SW480 (cell line): Measurements from ENCODE around the gene PMS2.
"Not testable (repeated sequence)": the region's sequence is repeated elsewhere in the genome, so short reads cannot be mapped to it uniquely, and the experiment has no call there.

ENCODE experiments used
- DNase-seq: peaks from one replicate; pipeline ENCODE4 v3.0.0-alpha.2; 2016; ENCODE audit warnings: low spot score

Gene PMS2

DNA sequence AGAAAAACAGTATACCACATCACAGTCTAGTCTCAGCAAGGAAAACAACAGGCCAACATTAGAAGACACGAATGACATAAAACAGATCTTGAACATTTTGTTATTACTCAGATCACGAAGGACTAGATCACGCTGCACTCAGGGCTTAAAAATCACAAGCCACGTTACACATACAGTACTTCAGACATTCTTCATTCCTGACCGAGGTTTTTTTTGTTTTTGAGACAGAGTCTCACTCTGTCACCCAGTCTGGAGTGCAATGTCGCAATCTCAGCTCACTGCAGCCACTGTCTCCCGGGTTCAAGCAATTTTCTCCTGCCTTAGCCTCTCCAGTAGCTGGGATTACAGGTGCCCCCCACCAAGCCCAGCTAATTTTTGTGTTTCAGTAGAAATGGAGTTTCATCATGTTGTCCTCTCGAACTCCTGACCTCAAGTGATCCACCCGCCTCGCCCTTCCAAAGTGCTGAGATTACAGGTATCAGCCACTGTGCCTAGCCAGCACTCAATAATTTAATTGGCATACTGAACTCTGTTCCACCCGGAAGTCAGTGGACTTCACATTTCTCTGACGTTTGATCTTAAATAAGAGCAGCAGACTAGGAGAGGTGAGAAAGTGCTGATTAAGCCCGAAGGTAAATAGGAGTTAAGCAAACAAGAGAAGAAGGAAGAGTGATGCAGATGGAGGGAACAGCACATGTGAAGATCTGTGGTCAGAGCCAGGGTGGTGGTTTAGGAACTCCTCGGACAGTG is 3.7 kb upstream of the PMS2 start:
- no peak for DNase-seq

DNA sequence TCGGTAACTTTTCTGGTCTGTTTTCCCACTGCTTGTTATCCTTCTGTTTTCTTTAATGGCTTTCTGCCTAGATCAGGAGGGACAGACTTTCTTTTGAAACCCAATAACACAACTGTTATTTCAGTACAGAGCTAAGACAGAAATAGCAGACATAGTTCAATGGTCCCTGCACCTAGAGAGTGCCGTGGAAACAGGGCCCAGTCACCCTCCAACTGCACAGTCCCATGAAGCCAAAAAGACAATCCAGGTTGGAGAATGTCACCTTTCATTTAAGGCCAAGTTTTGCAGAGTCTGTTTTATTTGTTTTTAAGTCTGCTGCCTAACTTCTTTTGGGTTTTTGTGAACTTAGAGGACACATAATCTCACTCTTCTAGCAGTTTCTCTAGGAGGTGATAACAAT is 2.7 kb upstream of the PMS2 start:
- DNase-seq = no peak

DNA sequence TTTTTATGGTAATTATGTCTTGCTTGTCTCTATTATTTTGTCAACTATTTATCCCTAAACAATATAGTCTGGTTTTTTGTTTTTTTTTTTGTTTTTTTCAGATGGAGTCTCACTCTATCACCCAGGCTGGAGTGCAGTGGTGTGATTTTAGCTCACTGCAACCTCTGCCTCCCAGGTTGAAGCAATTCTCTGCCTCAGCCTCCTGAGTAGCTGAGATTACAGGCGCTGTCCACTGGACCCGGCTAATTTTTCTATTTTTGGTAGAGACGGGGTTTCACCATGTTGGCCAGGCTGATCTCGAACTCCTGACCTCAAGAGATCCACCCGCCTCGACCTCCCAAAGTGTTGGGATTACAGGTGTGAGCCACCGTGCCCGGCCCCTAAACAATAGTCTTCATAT is 1.5 kb upstream of the PMS2 start:
- not testable (repeated sequence) for DNase-seq

DNA sequence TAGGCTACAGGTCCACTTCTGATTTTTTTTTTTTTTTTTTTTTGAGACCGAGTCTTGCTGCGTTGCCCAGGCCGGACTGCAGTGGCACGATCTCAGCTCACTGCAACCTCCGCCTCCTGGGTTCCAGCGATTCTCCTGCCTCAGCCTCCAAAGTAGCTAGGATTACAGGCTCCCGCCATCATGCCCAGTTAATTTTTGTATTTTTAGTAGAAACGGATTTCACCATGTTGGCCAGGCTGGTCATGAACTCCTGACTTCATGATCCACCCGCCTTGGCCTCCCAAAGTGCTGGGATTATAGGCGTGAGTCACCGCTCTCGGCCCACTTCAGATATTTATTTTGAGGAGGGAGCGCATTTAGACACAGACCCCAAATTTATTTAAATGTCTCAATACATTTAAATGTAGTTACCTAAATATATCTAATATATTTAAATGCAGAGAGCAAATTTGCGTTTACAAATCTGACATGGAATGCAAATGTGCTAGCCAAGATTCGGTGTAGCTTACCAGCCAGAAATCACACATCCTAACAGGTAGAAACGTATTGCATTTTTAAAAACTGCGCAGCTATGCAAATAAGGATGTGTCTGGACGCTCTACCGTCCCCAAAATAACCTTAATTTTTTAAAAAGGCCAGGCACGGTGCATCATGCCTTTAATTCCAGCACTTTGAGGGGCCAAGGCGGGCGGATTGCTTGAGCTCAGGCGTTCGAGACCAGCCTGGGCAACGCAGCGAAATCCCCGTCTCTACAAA is 836 bp downstream of the PMS2 start:
- DNase-seq = not testable (repeated sequence)

DNA sequence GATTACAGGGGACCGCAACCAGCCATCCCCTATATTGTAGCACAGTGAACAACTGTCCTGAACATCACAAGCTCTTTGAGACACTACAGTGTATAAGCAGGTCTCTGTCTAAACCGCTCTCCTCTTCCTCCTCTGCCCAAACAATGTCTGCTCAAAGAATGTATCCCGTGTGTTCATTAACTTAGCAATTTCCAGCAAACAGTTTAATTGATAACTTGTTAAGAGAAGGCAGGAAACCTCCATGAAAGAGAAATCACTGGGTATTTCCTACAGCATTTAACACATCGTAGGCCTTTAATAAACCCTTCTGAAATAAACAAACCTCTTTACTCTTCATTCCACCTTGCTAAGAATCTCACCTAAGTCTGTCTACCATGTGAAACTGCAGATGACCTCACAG is 1.5 kb downstream of the PMS2 start:
- DNase-seq = no peak

DNA sequence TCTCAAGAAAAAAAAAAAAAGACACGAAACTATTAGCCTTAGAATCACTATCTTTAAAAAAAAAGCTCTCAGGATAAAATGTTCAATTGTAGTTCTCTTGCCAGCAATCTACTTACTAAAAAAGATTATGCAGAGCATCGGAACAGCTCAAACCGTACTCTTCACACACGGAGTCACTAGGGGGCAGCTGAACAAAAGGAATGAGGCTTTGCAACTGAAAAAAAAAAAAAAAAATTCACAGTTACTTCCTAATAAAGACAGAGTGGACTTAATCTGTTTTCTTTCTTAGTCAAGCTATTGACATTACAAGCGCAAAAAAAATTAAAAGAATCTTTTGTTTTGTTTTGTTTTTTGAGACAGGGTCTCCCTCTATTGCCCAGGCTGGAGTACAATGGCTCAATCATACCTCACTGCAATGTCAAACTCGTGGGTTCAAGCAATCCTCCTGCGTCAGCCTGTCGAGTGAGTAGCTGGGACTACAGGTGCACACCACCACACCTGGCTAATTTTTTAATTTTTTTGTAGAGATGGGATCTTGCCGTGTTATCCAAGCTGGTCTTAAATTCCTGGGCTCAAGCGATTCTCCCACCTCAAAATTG is 11.5 kb downstream of the PMS2 start:
- peak; percentile 74 for DNase-seq

DNA sequence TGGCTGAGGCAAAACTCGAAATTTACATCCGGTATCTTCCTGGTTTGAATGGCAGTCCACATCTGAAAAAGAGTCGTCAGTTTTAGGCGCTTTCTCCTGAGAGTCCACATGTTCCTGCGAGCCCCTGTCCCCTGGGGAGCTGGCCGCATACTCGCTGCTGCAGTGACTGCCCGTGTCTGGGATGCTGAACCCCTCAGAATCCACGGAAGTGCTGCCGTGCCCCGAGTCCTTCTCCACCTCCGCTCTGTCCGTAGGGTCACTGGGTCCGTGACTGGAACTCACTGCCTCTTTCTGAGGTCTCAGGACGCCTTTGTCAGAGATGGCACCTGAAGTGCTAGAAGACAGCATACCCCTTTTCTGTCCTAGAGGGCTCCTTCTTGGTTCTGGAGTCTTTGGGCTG is 21.8 kb downstream of the PMS2 start:
- DNase-seq = not testable (repeated sequence)

DNA sequence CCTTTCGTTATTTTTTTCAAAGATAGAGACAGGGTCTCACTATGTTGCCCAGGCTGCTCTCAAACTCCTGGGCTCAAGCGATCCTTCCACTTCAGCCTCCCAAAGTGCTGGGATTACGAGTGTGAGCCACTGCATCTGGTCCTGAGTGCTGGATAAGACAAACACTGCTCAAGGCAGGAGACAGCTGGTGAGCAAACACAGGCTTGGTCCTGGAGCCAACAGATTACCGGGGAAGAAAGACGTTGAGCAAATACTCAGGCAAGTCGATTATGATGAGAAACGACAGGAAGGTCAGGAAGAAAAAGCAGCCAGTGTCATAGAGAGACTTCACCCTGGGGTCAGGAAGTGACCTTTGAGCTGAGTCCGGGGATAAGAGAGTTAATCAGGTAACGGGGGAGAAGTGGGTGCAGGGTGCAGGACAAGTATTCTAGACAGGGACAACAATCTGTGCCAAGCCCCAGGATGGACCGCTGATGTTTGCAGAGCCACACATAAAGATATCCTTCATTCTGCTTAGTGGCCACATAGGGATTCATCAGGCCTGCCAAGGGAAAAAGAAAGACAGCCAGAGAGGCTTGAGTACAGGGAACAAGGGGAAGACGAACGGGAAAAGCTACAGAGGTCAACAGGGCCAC is 29.1 kb downstream of the PMS2 start:
- not testable (repeated sequence) for DNase-seq

DNA sequence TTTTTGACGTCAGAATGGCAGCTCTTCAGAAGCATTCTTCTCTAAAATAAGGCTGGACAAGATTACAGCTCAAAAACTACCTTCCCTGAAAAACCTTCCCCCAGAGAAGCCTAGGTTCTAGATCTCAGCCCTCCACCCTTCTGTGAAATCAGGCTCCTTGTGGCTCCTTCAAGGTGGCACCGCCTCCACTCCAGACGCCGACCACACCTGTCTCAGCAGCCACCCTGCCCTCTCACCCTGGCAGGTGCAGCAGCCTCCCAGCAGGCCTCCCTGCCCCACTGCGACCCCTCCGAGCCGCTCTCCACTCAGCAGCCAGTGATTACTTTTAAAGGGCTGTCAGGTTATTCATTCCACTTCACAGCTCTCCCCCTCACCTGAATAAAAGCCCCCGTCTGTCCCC is 35.3 kb downstream of the PMS2 start:
- DNase-seq = not testable (repeated sequence)

DNA sequence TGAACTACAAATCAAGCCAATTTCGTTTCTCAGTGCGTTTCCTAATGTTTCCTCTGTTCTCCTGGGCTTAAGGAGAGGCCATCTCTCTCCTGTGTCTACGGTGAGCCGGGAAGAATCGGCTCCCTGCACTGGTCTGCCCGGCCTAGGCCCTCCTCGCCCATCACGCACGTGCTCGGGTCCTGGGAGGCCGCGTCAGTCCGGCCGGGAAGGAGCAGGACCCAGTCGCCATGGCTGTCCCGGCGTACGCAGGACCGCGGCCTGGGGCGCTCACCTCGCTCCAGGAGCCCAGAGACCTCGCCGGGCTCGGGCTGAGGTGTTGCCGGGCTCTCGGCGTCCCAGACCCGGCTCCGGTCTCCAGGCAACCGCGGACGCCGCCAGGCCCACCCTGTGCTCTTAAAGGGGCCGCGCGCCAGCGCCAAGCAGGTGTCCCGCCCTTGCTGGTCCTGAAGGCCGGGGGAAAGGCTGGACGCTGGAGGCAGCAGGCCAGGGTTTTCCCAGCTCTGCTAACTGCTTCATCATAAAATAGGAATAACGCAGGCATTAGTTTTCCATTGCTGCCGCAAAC is 38.4 kb downstream of the PMS2 start, which contains the start of gene RSPH10B:
TSS of gene RSPH10B (minus strand) at position 343 of the 565 bp plus-strand sequence. CDS start 3,573 bp downstream, outside the sequence.
- not testable (repeated sequence) for DNase-seq

DNA sequence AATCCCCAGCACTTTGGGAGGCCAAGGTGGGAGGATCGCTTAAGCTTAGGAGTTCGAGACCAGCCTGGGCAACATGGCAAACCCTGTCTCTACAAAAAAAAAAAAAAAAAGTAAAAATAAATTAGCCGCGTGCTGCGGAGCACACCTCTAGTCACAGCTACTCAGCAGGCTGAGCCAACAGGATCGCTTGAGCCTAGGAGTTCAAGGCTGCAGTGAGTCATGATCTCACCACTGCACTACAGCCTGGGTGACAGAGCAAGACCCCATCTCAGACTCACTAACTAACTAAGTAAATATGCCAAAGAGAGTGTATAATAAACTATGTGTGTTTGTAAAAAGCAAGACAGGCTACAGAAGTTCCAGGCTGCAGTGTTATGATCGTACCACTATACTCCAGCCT is 45.0 kb downstream of the PMS2 start:
- not testable (repeated sequence) for DNase-seq

DNA sequence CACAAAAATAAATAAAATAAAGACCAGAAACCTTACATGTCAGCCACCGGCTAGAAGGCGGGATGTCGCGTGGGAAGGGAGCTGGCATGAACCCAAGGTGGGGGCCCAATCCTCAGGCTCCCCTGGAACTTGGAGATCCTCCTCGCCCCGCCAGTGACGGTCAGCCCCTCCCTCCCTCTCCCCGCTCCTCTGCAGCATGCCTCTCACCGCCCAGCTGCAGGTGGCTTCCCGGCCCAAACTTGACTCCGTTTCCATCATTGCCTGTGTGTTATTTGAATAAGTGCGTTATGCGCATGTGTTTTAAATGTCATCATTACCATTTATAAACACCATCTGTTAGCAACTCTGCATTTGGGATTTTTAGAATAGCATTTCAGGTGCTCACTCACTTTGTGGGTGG is 45.6 kb downstream of the PMS2 start:
- DNase-seq = not testable (repeated sequence)

DNA sequence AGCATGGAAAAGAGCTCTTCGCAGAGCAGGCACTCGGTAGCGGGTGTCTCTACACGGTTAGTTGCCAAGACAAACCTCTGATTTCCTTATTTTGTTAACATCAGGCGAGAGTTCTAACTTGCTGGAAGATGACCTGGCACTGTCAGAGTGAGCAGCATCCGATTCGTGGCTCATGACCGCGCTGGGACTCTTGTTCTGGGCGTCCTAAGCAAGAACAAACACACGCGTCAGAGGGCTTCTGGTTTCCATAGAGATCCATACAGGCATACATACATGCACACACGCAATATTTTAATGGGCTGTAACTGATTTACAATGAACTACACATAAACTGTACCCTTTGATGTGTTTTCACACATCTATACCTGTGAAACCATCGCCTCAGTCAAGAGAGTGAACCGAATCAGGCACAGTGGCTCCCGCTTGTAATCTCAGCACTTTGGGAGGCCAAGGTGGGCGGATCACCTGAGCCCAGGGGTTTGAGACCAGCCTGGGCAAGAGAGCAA is 73.9 kb downstream of the PMS2 start:
- not testable (repeated sequence) for DNase-seq

DNA sequence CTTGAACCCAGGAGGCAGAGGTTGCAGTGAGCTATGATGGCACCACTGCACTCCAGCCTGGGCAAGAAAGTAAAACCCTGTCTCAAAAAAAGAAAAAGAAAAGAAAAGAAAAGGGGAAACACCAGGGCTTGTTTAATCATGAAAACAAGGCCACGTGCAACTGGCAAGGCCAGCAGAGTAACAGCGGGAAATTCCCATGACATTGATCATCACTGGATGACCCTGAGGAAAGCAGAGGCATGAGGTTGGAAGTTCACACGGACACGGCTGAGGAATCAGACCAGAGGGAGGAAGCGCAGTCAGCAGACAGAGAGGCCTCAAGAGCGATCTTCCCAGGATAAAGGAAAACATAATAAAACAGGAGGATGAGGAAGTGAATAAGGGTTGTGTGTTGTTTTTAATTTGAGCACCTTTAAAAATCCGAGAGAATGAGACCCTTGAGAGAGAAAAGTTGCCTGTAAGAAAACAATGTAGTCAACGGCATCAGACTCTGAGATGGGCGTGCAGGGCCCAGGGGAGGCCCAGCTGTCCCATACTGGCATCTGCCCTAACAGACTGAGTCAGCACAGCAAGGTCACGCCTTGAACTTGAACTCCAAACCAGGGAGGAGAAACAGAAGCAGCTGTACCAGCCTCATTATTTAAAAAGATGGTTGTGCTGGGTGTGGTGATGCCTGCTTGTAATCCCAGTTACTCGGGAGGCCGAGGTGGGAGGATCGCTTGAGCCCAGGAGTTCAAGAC is 76.8 kb downstream of the PMS2 start:
- DNase-seq = not testable (repeated sequence)

DNA sequence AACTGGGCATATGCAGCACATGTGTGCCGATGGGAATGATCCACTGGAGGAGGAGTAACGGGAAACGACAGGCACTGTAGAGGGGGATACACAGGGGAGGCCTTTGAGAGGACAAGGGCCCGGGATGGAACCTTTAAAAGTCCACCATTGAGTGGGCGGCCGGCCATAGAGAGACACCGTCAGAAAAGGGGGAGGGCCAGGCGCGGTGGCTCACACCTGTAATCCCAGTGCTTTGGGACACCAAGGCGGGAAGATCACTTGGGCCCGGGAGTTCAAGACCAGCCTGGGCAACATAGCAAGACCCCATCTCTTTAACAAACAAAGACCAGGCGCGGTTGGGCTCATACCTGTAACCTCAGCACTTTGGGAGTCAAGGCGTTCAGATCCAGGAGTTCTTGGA is 77.6 kb downstream of the PMS2 start:
- not testable (repeated sequence) for DNase-seq

DNA sequence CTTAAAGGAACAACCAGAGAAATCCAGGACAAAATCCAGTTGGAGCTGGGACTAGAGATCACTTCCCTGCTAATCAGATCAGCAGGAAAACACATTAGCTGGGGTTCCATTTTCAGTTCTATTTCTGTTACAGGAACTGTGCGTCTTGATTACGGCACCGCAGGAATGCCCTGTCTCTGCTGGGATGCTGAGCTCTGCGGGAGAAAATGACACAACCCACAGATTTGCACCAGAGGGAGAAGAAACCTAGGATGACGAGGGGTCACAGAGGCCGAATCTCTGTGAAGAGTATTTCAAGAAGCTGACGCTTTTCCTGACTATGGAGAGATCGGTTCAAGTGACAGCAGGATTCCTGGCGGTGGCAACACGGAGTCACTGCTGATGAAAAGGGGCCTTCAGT is 78.6 kb downstream of the PMS2 start:
- DNase-seq = not testable (repeated sequence)

DNA sequence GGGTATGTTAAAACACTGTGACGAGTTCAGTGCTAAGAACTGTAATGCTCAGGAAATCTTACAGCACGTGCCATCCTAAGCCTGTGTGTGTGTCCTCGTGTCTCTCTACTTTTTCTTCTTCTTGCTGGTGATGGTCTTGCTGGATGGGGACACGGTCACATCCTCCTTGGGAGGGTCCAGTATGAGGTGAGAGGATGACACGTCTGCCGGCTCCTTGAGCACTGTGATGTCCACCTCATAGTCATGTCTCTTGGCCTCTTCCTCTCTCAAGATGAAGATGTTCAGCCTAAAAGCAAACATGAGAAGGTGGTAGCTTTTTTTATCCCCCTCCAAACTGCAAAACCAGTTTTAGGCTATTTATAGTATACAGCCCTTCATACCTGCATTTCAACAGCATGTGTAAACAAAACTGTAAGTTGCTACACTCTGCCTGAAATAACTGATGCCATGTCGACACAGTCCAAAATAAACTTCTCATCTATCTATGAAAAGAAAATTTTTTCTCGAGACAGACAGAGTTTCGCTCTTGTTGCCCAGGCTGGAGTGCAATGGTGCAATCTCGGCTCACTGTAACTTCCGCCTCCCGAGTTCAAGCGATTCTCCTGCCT is 82.5 kb downstream of the PMS2 start:
- not testable (repeated sequence) for DNase-seq

DNA sequence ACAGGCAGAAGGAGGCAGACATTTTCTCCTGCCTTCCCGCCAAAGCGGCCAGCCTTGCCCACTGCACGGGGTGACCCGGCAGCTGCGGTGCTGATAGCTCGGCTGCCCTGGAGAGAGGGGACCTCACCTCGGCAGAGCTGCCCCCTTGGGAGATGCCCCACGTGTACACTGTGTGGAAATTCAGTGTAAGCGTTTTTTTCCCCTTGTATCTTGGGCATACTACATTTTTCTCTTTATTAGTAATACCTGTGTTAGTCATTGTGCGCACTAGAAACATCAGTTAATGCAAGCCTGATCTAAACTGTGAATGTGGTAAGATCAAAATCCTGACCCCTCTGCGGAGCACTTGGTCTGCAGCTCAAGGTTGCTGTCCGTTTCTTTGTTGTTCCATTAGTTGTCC is 84.2 kb downstream of the PMS2 start:
- DNase-seq = not testable (repeated sequence)

DNA sequence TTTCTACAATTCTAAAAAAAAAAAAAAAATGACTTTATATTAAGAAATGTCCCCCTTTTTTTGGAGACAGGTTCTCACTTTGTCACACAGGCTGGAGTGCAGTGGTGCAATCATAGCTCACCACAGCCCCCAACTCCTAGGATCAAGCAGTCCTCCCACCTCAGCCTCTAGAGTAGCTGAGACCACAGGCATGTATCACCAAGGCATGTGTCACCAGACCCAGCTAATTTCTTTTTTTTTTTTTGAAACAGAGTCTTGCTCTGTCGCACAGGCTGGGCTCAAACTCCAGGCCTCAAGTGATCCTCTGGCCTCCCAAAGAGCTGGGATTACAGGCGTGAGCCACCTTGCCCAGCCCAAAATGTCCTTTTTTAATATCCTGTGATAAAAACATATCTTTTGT is 84.7 kb downstream of the PMS2 start:
- DNase-seq = not testable (repeated sequence)
